CD4-positive, alpha-beta T cell treated with Interferon gamma for 1 hour (primary cell): ENCODE results near the gene COQ8B.
"Not testable (repeated sequence)": the region's sequence is repeated elsewhere in the genome, so short reads cannot be mapped to it uniquely, and the experiment has no call there.

Source experiments
- DNase-seq: peaks from one replicate; pipeline ENCODE4 v3.0.0-alpha.2; 2020

The COQ8B gene

GRCh38 chr19:40663695-40664692 is 52.7 kb downstream of the COQ8B start:
- no peak for DNase-seq

- DNase-seq: peak; percentile 87
Observed at GRCh38 chr19:40662925-40663694, 53.6 kb downstream of the COQ8B start.

- DNase-seq: no peak
Observed at GRCh38 chr19:40661616-40662015, 55.1 kb downstream of the COQ8B start.

- DNase-seq: no peak
Observed at GRCh38 chr19:40659566-40659965, 57.1 kb downstream of the COQ8B start.

GRCh38 chr19:40659116-40659515 is 57.6 kb downstream of the COQ8B start:
- DNase-seq: no peak

- DNase-seq: no peak
Observed at GRCh38 chr19:40658031-40658430, 58.7 kb downstream of the COQ8B start.

GRCh38 chr19:40655684-40656083 is 61.0 kb downstream of the COQ8B start:
- not testable (repeated sequence) for DNase-seq

- not testable (repeated sequence) for DNase-seq
Observed at GRCh38 chr19:40652303-40652702, 64.4 kb downstream of the COQ8B start.

- DNase-seq: no peak
Observed at GRCh38 chr19:40650749-40651305, 65.9 kb downstream of the COQ8B start.

- DNase-seq: not testable (repeated sequence)
Observed at GRCh38 chr19:40649903-40650675, 66.6 kb downstream of the COQ8B start.

GRCh38 chr19:40646743-40647254 is 69.9 kb downstream of the COQ8B start:
- DNase-seq: no peak

- DNase-seq: no peak
Observed at GRCh38 chr19:40642757-40643305, 73.9 kb downstream of the COQ8B start.

GRCh38 chr19:40642051-40642706 is 74.5 kb downstream of the COQ8B start:
- DNase-seq: no peak
